Measurements from ENCODE around the gene TBX20.
"Not testable (repeated sequence)": the region's sequence is repeated elsewhere in the genome, so short reads cannot be mapped to it uniquely, and the experiment has no call there.

TBX20 gene

GRCh38 chr7:35222445-35222844 is 31.5 kb downstream of the TBX20 start:
- DNase-seq (ENCODE audit: low read depth in 2 of 2, low spot score in 1 of 2), result not testable (repeated sequence)

GRCh38 chr7:35220176-35220575 is 33.7 kb downstream of the TBX20 start:
- not testable (repeated sequence) for DNase-seq (ENCODE audit: low read depth in 2 of 2, low spot score in 1 of 2)

- not testable (repeated sequence) for DNase-seq (ENCODE audit: low read depth in 2 of 2, low spot score in 1 of 2)
Observed at GRCh38 chr7:35216033-35216432, 37.9 kb downstream of the TBX20 start.

GRCh38 chr7:35215063-35215462 is 38.8 kb downstream of the TBX20 start:
- DNase-seq (ENCODE audit: low read depth in 2 of 2, low spot score in 1 of 2), result not testable (repeated sequence)

GRCh38 chr7:35206924-35207323 is 47.0 kb downstream of the TBX20 start:
- DNase-seq (ENCODE audit: low read depth in 2 of 2, low spot score in 1 of 2), result not testable (repeated sequence)

GRCh38 chr7:35204850-35205249 is 49.0 kb downstream of the TBX20 start:
- not testable (repeated sequence) for DNase-seq (ENCODE audit: low read depth in 2 of 2, low spot score in 1 of 2)

- not testable (repeated sequence) for DNase-seq (ENCODE audit: low read depth in 2 of 2, low spot score in 1 of 2)
Observed at GRCh38 chr7:35204031-35204430, 49.9 kb downstream of the TBX20 start.

GRCh38 chr7:35202353-35202752 is 51.5 kb downstream of the TBX20 start:
- DNase-seq (ENCODE audit: low read depth in 2 of 2, low spot score in 1 of 2), result not testable (repeated sequence)

GRCh38 chr7:35200170-35200569 is 53.7 kb downstream of the TBX20 start:
- not testable (repeated sequence) for DNase-seq (ENCODE audit: low read depth in 2 of 2, low spot score in 1 of 2)

- DNase-seq (ENCODE audit: low read depth in 2 of 2, low spot score in 1 of 2), result not testable (repeated sequence)
Observed at GRCh38 chr7:35198370-35199140, 55.3 kb downstream of the TBX20 start.

GRCh38 chr7:35191571-35191970 is 62.3 kb downstream of the TBX20 start:
- not testable (repeated sequence) for DNase-seq (ENCODE audit: low read depth in 2 of 2, low spot score in 1 of 2)

- DNase-seq (ENCODE audit: low read depth in 2 of 2, low spot score in 1 of 2), result not testable (repeated sequence)
Observed at GRCh38 chr7:35190146-35190773, 63.6 kb downstream of the TBX20 start.

- not testable (repeated sequence) for DNase-seq (ENCODE audit: low read depth in 2 of 2, low spot score in 1 of 2)
Observed at GRCh38 chr7:35186751-35187150, 67.1 kb downstream of the TBX20 start.

GRCh38 chr7:35185908-35186731 is 67.8 kb downstream of the TBX20 start:
- DNase-seq (ENCODE audit: low read depth in 2 of 2, low spot score in 1 of 2), result no peak

GRCh38 chr7:35185578-35185907 is 68.4 kb downstream of the TBX20 start:
- not testable (repeated sequence) for DNase-seq (ENCODE audit: low read depth in 2 of 2, low spot score in 1 of 2)

- not testable (repeated sequence) for DNase-seq (ENCODE audit: low read depth in 2 of 2, low spot score in 1 of 2)
Observed at GRCh38 chr7:35184961-35185360, 68.9 kb downstream of the TBX20 start.

- DNase-seq (ENCODE audit: low read depth in 2 of 2, low spot score in 1 of 2), result not testable (repeated sequence)
Observed at GRCh38 chr7:35183873-35184503, 69.9 kb downstream of the TBX20 start.

- DNase-seq (ENCODE audit: low read depth in 2 of 2, low spot score in 1 of 2), result not testable (repeated sequence)
Observed at GRCh38 chr7:35180665-35181064, 73.2 kb downstream of the TBX20 start.

GRCh38 chr7:35173176-35173575 is 80.7 kb downstream of the TBX20 start:
- DNase-seq (ENCODE audit: low read depth in 2 of 2, low spot score in 1 of 2), result not testable (repeated sequence)

GRCh38 chr7:35172131-35172530 is 81.8 kb downstream of the TBX20 start:
- not testable (repeated sequence) for DNase-seq (ENCODE audit: low read depth in 2 of 2, low spot score in 1 of 2)

GRCh38 chr7:35167658-35168057 is 86.2 kb downstream of the TBX20 start:
- DNase-seq (ENCODE audit: low read depth in 2 of 2, low spot score in 1 of 2), result not testable (repeated sequence)
